ENCODE measurements around the gene CCK.
"Not testable (repeated sequence)": the region's sequence is repeated elsewhere in the genome, so short reads cannot be mapped to it uniquely, and the experiment has no call there.

The CCK gene

DNA sequence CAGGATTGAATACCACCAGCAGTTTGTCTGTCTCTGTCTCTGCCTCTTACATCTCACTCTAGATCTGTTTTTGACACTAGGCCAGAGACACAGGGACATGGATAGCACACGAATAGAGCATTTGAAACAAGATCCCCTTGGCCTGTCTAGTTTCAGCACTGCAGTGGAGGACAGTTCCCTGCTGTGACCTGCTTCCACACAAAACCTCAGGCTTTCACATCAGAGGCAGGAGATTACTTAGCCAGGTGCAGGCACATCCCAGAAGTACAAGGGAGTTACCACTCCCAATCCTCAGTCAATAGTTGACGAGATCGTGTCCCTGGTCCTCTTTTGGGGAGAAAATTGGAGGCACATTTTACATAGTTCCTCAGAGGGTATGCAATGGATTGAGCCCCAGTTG lies 34.0 kb upstream of the CCK start:
- Histone ChIP-seq H3K27ac (ENCODE audit: insufficient read depth in 1 of 2, low read depth in 1 of 2, low read length in 2 of 2, poor library complexity in 1 of 2, severe bottlenecking in 2 of 2) (no peak overlapping the region), H3K9me3 (ENCODE audit: control extremely low read depth in 1 of 5, control insufficient read depth in 4 of 5, insufficient read depth in 2 of 5, low read depth in 1 of 5, low read length in 4 of 5) (peaks cover 0 to 1% (median 0%) of the 10 kb centered on the region in 5 experiments), H3K4me1 (ENCODE audit: control extremely low read depth in 1 of 4, control insufficient read depth in 4 of 4, insufficient read depth in 4 of 4, low read length in 3 of 4) (peaks cover 8 to 13% (median 10%) of the 10 kb centered on the region in 4 experiments), H3K27me3 (replicated peaks in 2 of 5; ENCODE audit: control insufficient read depth in 4 of 5, insufficient read depth in 5 of 5, low read length in 4 of 5) (no peaks in the 10 kb centered on the region), H3K36me3 (ENCODE audit: control insufficient read depth in 4 of 4, insufficient read depth in 4 of 4, low read length in 3 of 4) (no peaks in the 10 kb centered on the region), H3K4me3 (ENCODE audit: control insufficient read depth in 1 of 7, extremely low read depth in 1 of 7, insufficient read depth in 4 of 7, low read depth in 2 of 7, low read length in 6 of 7) (no peak overlapping the region)
- 59% methylated on average over 3 of the region's 3 CpGs for WGBS (ENCODE audit: insufficient coverage)
- CTCF ChIA-PET = no interaction called here
- peak; percentile 20 to 68 (median 64) for DNase-seq
- POLR2A ChIA-PET = no interaction called here

DNA sequence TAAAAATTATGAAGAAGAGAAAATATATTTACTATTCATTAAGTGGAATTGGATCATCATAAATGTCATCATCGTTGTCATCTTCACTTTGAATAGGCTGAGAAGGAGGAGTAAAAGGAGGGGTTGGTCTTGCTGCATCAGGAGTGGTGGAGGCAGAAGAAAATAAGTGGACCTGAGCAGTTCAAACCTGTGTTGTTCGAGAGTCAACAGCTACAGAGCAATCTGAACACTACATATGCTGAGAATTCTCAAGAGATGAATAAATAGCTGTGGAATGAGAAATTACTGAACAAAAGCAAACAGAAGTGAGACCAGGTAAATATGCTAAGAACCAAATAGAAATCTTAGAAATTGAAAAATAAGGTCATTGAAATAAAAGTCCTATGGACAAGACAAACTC lies 32.3 kb upstream of the CCK start:
- Histone ChIP-seq H3K36me3 (ENCODE audit: control insufficient read depth in 4 of 4, insufficient read depth in 4 of 4, low read length in 3 of 4) (no peaks in the 10 kb centered on the region), H3K4me3 (ENCODE audit: control insufficient read depth in 1 of 7, extremely low read depth in 1 of 7, insufficient read depth in 4 of 7, low read depth in 2 of 7, low read length in 6 of 7) (no peak overlapping the region), H3K27ac (ENCODE audit: insufficient read depth in 1 of 2, low read depth in 1 of 2, low read length in 2 of 2, poor library complexity in 1 of 2, severe bottlenecking in 2 of 2) (no peak overlapping the region), H3K9me3 (ENCODE audit: control extremely low read depth in 1 of 5, control insufficient read depth in 4 of 5, insufficient read depth in 2 of 5, low read depth in 1 of 5, low read length in 4 of 5) (peaks cover 0 to 9% (median 0%) of the 10 kb centered on the region in 5 experiments), H3K27me3 (replicated peaks in 2 of 5; ENCODE audit: control insufficient read depth in 4 of 5, insufficient read depth in 5 of 5, low read length in 4 of 5) (no peaks in the 10 kb centered on the region), H3K4me1 (ENCODE audit: control extremely low read depth in 1 of 4, control insufficient read depth in 4 of 4, insufficient read depth in 4 of 4, low read length in 3 of 4) (peaks cover 8 to 9% (median 9%) of the 10 kb centered on the region in 4 experiments)
- ChIA-PET CTCF (no interaction called here), POLR2A (interaction anchor here (0.5 kb wide), 1 partner anchor 118 kb away, joined by 4 read pairs; no protein-coding TSS in a partner anchor)
- no CpG with 5 or more reads among the region's 2 CpGs for WGBS (ENCODE audit: insufficient coverage)
- DNase-seq = no peak

DNA sequence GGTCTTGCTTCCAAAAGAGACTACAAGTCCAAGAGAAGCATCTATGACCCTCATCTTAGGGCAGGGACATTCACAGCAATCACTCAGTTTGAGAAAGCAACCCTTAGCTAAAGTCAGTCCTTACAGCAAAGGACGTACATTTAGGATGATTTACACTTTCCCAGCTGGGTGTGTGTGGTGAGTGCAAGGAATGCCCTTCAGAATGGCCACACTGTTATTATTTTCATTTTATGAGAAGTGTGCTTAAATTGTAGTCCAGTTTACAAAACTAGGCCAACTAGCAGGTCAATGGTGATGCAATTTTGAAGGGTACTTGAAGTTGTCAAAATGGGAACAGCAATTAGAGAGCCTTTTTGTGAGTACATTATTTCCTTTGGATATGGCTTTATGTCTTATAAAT lies 26.0 kb upstream of the CCK start:
- CTCF ChIA-PET = no interaction called here

DNA sequence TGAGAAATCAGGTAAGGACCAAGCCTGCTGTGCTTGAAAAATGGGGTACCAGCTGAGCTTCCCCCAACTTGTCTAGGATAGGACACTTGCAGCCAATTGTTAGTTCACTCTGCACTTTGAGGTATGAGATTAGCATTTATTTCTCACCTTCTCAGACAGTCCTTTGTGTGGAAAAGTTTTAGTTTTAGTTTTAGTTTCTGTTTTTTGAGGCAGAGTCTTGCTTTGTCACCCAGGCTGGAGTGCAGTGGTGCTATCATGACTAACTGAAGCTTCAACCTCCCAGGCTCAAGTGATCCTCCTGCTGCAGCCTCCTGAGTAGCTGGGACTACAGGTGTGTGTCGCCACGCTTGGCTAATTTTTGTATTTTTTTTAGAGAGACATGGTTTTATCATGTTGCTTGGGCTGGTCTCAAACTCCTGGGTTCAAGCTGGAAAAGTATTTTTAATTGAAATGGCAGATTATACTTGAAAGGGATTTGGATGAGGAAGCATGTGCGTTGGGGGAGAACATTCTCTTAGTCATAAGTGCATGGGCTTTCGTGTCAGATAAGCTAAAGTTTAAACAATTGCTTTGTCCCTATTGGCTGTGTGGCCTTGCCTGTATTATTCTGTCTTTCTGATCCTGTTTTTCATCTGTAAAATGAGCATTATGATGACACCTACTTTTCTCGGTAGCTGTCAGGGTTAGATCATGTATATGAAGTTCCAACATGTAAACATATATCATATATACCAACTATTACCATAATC lies 25.2 kb upstream of the CCK start:
- Histone ChIP-seq H3K4me3 (ENCODE audit: control insufficient read depth in 1 of 7, extremely low read depth in 1 of 7, insufficient read depth in 4 of 7, low read depth in 2 of 7, low read length in 6 of 7) (no peak overlapping the region), H3K9me3 (ENCODE audit: control extremely low read depth in 1 of 5, control insufficient read depth in 4 of 5, insufficient read depth in 2 of 5, low read depth in 1 of 5, low read length in 4 of 5) (peaks cover 0 to 9% (median 0%) of the 10 kb centered on the region in 5 experiments), H3K27me3 (replicated peaks in 2 of 5; ENCODE audit: control insufficient read depth in 4 of 5, insufficient read depth in 5 of 5, low read length in 4 of 5) (peaks cover 0 to 3% (median 0%) of the 10 kb centered on the region in 5 experiments), H3K27ac (ENCODE audit: insufficient read depth in 1 of 2, low read depth in 1 of 2, low read length in 2 of 2, poor library complexity in 1 of 2, severe bottlenecking in 2 of 2) (no peak overlapping the region), H3K4me1 (ENCODE audit: control extremely low read depth in 1 of 4, control insufficient read depth in 4 of 4, insufficient read depth in 4 of 4, low read length in 3 of 4) (no peaks in the 10 kb centered on the region), H3K36me3 (ENCODE audit: control insufficient read depth in 4 of 4, insufficient read depth in 4 of 4, low read length in 3 of 4) (no peaks in the 10 kb centered on the region)
- ChIA-PET POLR2A (no interaction called here), CTCF (no interaction called here)
- 100% methylated on average over 4 of the region's 5 CpGs for WGBS (ENCODE audit: insufficient coverage)
- DNase-seq = no peak

More for the DNA sequence above, 26.0 kb upstream of the CCK start:
- DNase-seq = no peak
- Histone ChIP-seq H3K9me3 (ENCODE audit: control extremely low read depth in 1 of 5, control insufficient read depth in 4 of 5, insufficient read depth in 2 of 5, low read depth in 1 of 5, low read length in 4 of 5) (peaks cover 0 to 9% (median 0%) of the 10 kb centered on the region in 5 experiments), H3K27ac (ENCODE audit: insufficient read depth in 1 of 2, low read depth in 1 of 2, low read length in 2 of 2, poor library complexity in 1 of 2, severe bottlenecking in 2 of 2) (no peak overlapping the region), H3K36me3 (ENCODE audit: control insufficient read depth in 4 of 4, insufficient read depth in 4 of 4, low read length in 3 of 4) (no peaks in the 10 kb centered on the region), H3K4me1 (ENCODE audit: control extremely low read depth in 1 of 4, control insufficient read depth in 4 of 4, insufficient read depth in 4 of 4, low read length in 3 of 4) (no peaks in the 10 kb centered on the region), H3K27me3 (replicated peaks in 2 of 5; ENCODE audit: control insufficient read depth in 4 of 5, insufficient read depth in 5 of 5, low read length in 4 of 5) (peaks cover 0 to 3% (median 0%) of the 10 kb centered on the region in 5 experiments), H3K4me3 (ENCODE audit: control insufficient read depth in 1 of 7, extremely low read depth in 1 of 7, insufficient read depth in 4 of 7, low read depth in 2 of 7, low read length in 6 of 7) (no peak overlapping the region)
- WGBS (ENCODE audit: insufficient coverage) = no CpG with 5 or more reads among the region's 1 CpG
- POLR2A ChIA-PET = no interaction called here

DNA sequence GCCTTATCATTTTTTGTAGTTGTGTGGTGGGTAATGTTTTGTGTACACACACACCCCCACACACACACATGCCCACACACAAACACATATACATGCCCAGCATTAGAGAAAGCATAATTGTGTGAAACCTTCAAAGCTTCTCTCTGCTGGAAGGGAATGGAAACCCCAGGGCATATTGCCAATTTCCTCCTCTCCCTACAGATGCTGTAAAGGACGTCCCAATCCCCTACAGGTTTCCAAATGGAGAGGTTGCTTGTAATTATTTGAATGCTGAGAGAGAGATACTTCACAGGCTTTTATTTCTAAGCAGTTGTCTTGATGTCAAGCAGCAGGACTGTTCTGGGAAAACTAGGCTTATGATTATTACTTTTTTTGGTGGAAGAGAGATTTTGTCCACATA lies 23.0 kb upstream of the CCK start:
- H3K9me3 ChIP-seq (ENCODE audit: control extremely low read depth in 1 of 5, control insufficient read depth in 4 of 5, insufficient read depth in 2 of 5, low read depth in 1 of 5, low read length in 4 of 5) = peaks cover 0 to 1% (median 0%) of the 10 kb centered on the region in 5 experiments
- no peak overlapping the region for H3K4me3 ChIP-seq (ENCODE audit: control insufficient read depth in 1 of 7, extremely low read depth in 1 of 7, insufficient read depth in 4 of 7, low read depth in 2 of 7, low read length in 6 of 7)
- H3K27ac ChIP-seq (ENCODE audit: insufficient read depth in 1 of 2, low read depth in 1 of 2, low read length in 2 of 2, poor library complexity in 1 of 2, severe bottlenecking in 2 of 2) = no peak overlapping the region
- no peak for DNase-seq
- H3K4me1 ChIP-seq (ENCODE audit: control extremely low read depth in 1 of 4, control insufficient read depth in 4 of 4, insufficient read depth in 4 of 4, low read length in 3 of 4) = no peaks in the 10 kb centered on the region
- WGBS (ENCODE audit: insufficient coverage) = no CpG with 5 or more reads among the region's 1 CpG
- peaks cover 0 to 3% (median 0%) of the 10 kb centered on the region in 5 experiments for H3K27me3 ChIP-seq (replicated peaks in 2 of 5; ENCODE audit: control insufficient read depth in 4 of 5, insufficient read depth in 5 of 5, low read length in 4 of 5)
- no peaks in the 10 kb centered on the region for H3K36me3 ChIP-seq (ENCODE audit: control insufficient read depth in 4 of 4, insufficient read depth in 4 of 4, low read length in 3 of 4)
- ChIA-PET CTCF (no interaction called here), POLR2A (no interaction called here)

DNA sequence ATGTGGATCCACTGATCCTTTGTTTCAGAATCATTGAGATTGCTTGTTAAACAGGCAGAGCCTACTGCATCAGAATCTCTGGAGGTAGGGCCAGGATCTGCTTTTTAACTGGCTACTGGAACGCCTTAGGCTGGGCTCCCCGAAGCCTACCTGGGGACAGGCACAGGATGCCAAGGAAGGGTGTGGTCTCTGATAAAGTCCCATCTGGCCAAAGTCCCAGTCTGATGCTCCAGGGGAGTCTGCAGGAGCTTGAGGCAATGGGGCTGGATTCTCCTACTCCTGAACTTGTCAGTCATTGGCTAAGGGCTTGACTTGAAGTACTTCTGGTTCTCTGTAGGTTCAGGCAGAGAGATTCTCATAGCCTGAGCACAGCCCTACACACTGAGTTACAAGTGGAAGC lies 22.4 kb upstream of the CCK start:
- Histone ChIP-seq H3K27ac (ENCODE audit: insufficient read depth in 1 of 2, low read depth in 1 of 2, low read length in 2 of 2, poor library complexity in 1 of 2, severe bottlenecking in 2 of 2) (no peak overlapping the region), H3K4me3 (ENCODE audit: control insufficient read depth in 1 of 7, extremely low read depth in 1 of 7, insufficient read depth in 4 of 7, low read depth in 2 of 7, low read length in 6 of 7) (no peak overlapping the region), H3K36me3 (ENCODE audit: control insufficient read depth in 4 of 4, insufficient read depth in 4 of 4, low read length in 3 of 4) (no peaks in the 10 kb centered on the region), H3K9me3 (ENCODE audit: control extremely low read depth in 1 of 5, control insufficient read depth in 4 of 5, insufficient read depth in 2 of 5, low read depth in 1 of 5, low read length in 4 of 5) (no peaks in the 10 kb centered on the region), H3K27me3 (replicated peaks in 2 of 5; ENCODE audit: control insufficient read depth in 4 of 5, insufficient read depth in 5 of 5, low read length in 4 of 5) (peaks cover 0 to 3% (median 0%) of the 10 kb centered on the region in 5 experiments), H3K4me1 (ENCODE audit: control extremely low read depth in 1 of 4, control insufficient read depth in 4 of 4, insufficient read depth in 4 of 4, low read length in 3 of 4) (no peaks in the 10 kb centered on the region)
- WGBS (ENCODE audit: insufficient coverage) = 90% methylated on average over 2 of the region's 2 CpGs
- POLR2A ChIA-PET = no interaction called here
- no peak for DNase-seq
- CTCF ChIA-PET = no interaction called here

DNA sequence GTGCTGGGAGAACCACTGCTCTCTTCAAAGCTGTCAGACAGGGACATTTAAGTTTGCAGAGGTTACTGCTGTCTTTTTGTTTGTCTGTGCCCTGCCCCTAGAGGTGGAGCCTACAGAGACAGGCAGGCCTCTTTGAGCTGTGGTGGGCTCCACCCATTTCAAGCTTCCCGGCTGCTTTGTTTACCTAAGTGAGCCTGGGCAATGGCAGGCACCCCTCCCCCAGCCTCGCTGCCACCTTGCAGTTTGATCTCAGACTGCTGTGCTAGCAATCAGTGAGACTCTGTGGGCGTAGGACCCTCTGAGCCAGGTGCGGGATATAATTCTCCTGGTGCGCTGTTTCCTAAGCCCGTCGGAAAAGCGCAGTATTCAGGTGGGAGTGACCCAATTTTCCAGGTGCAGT lies 21.4 kb upstream of the CCK start:
- H3K4me3 ChIP-seq (ENCODE audit: control insufficient read depth in 1 of 7, extremely low read depth in 1 of 7, insufficient read depth in 4 of 7, low read depth in 2 of 7, low read length in 6 of 7); CTCF ChIA-PET; POLR2A ChIA-PET; H3K36me3 ChIP-seq (ENCODE audit: control insufficient read depth in 4 of 4, insufficient read depth in 4 of 4, low read length in 3 of 4); DNase-seq; H3K27ac ChIP-seq (ENCODE audit: insufficient read depth in 1 of 2, low read depth in 1 of 2, low read length in 2 of 2, poor library complexity in 1 of 2, severe bottlenecking in 2 of 2); H3K4me1 ChIP-seq (ENCODE audit: control extremely low read depth in 1 of 4, control insufficient read depth in 4 of 4, insufficient read depth in 4 of 4, low read length in 3 of 4); H3K9me3 ChIP-seq (ENCODE audit: control extremely low read depth in 1 of 5, control insufficient read depth in 4 of 5, insufficient read depth in 2 of 5, low read depth in 1 of 5, low read length in 4 of 5); H3K27me3 ChIP-seq (replicated peaks in 2 of 5; ENCODE audit: control insufficient read depth in 4 of 5, insufficient read depth in 5 of 5, low read length in 4 of 5): not testable (repeated sequence)
- 93% methylated on average over 7 of the region's 8 CpGs for WGBS (ENCODE audit: insufficient coverage)
